HCT116 (cell line): ENCODE results near the gene AKAP9. TPM values are rescaled to one million over a fixed set of nuclear protein-coding genes. Genes with fewer than 3 reads are reported as not detected.

ENCODE experiments used
- ATAC-seq: fragments of 200-7000 bp; cut with Tn5 transposase; 2 replicates; pipeline ENCODE4 v1.9.1; 2020; ENCODE audit warnings: mild to moderate bottlenecking, moderate library complexity
- BruUV-seq: library from RNA; stranded (reverse); fragments of 400-500 nt; replicated peaks from 2 replicates; lab custom pipeline; 2021; lab: Mats Ljungman, UMichigan
- CTCF ChIA-PET: fragments of 300-600 bp; sonication (Branson Sonifier 250); formaldehyde crosslinking; loops from one replicate; lab custom pipeline; 2021; ENCODE audit warnings: antibody characterized with exemption; lab: Charles Lee
- POLR2A ChIA-PET: fragments of 300-600, 350-600 bp; sonication (Branson Sonifier 250); formaldehyde crosslinking; loops from one replicate; lab custom pipeline; 2021; ENCODE audit warnings: antibody characterized with exemption; lab: Charles Lee
- RAD21 ChIA-PET, 2 experiments: fragments of 300-600 bp; sonication (Branson Sonifier 250); formaldehyde crosslinking; loops; one replicate each; lab custom pipeline; 2023; ENCODE audit warnings: low total read pairs in 2 of 2; ENCODE audit not compliant: uncharacterized antibody in 2 of 2, unreplicated experiment in 2 of 2, low non-redundant PET in 1 of 2; lab: Charles Lee
- DNase-seq: peaks from one replicate; pipeline ENCODE4 v3.0.0-alpha.2; 2010; ENCODE audit warnings: low read depth, low spot score
- H2AFZ ChIP-seq: fragments of 200-600 bp; shearing (Covaris generic), sonication (generic); 2 replicates; pipeline ENCODE4 v1.6.1; 2017; ENCODE audit warnings: low read depth, mixed run types, mixed read lengths, antibody characterized with exemption, low read length; ENCODE audit not compliant: poor library complexity, severe bottlenecking
- H3K27ac ChIP-seq: 2 replicates; pipeline ENCODE4 v1.5.1; 2012; ENCODE audit warnings: low read depth, low read length
- H3K27me3 ChIP-seq: fragments of 200-600 bp; sonication (generic); 2 replicates; pipeline ENCODE4 v1.6.1; 2016; ENCODE audit warnings: mixed run types, low read length, mixed read lengths; ENCODE audit not compliant: insufficient read depth
- H3K36me3 ChIP-seq, 2 experiments: fragments of 200-500 bp in 1 of 2; fragments of 200-600 bp in 1 of 2; sonication (Bioruptor generic) in 1 of 2; sonication (generic) in 1 of 2; 2 replicates each; pipeline versions ENCODE4 v1.5.1 to v1.6.1; 2014 to 2016; ENCODE audit warnings: low read length in 2 of 2, inconsistent platforms in 1 of 2, mixed read lengths in 1 of 2, mixed run types in 1 of 2; ENCODE audit not compliant: insufficient read depth in 2 of 2, control insufficient read depth in 1 of 2
- H3K4me1 ChIP-seq, 2 experiments: fragments of 200-600 bp in 1 of 2; sonication (generic) in 1 of 2; 2 replicates each; pipeline versions ENCODE4 v1.5.1 to v1.6.1; 2012 to 2017; ENCODE audit warnings: low read length in 2 of 2, inconsistent platforms in 1 of 2, mild to moderate bottlenecking in 1 of 2, mixed read lengths in 1 of 2, mixed run types in 1 of 2, moderate library complexity in 1 of 2; ENCODE audit not compliant: insufficient read depth in 2 of 2, control insufficient read depth in 1 of 2
- H3K4me2 ChIP-seq: fragments of 200-600 bp; sonication (generic); 2 replicates; pipeline ENCODE4 v1.6.1; 2017; ENCODE audit warnings: mixed run types, low read length, mixed read lengths
- H3K4me3 ChIP-seq, 2 experiments: fragments of 200-600 bp in 1 of 2; sonication (generic) in 1 of 2; replicated peaks in 1 of 2; 2 replicates each; pipeline ENCODE4 v1.5.1; 2011 to 2016; ENCODE audit warnings: low read length in 2 of 2, control low read depth in 1 of 2, low read depth in 1 of 2, mild to moderate bottlenecking in 1 of 2, mixed read lengths in 1 of 2, mixed run types in 1 of 2
- H3K79me2 ChIP-seq: fragments of 200-600 bp; sonication (generic); 2 replicates; pipeline ENCODE4 v1.6.1; 2017; ENCODE audit warnings: mild to moderate bottlenecking, mixed run types, low read length, moderate library complexity, mixed read lengths; ENCODE audit not compliant: insufficient read depth
- H3K9ac ChIP-seq: fragments of 200-600 bp; sonication (generic); 2 replicates; pipeline ENCODE4 v1.6.1; 2016; ENCODE audit warnings: low read length, mixed read lengths
- H3K9me2 ChIP-seq: fragments of 200-600 bp; sonication (generic), shearing (Covaris generic); 2 replicates; pipeline ENCODE4 v1.6.1; 2017; ENCODE audit warnings: mixed run types, mild to moderate bottlenecking, moderate library complexity; ENCODE audit not compliant: insufficient read depth
- H3K9me3 ChIP-seq, 2 experiments: fragments of 200-500 bp in 1 of 2; fragments of 200-600 bp in 1 of 2; sonication (Bioruptor generic) in 1 of 2; sonication (generic) in 1 of 2; 2 replicates each; pipeline ENCODE4 v1.6.1; 2014 to 2017; ENCODE audit warnings: low read length in 2 of 2, mixed read lengths in 2 of 2, inconsistent platforms in 1 of 2, low read depth in 1 of 2, mild to moderate bottlenecking in 1 of 2, mixed run types in 1 of 2, moderate library complexity in 1 of 2; ENCODE audit not compliant: control insufficient read depth in 1 of 2, insufficient read depth in 1 of 2
- H4K20me1 ChIP-seq: fragments of 200-600 bp; sonication (generic), shearing (Covaris generic); 2 replicates; pipeline ENCODE4 v1.6.1; 2017; ENCODE audit warnings: mixed run types, mild to moderate bottlenecking, moderate library complexity; ENCODE audit not compliant: insufficient read depth
- ELF1 ChIP-seq: IDR thresholded peaks from 2 replicates; pipeline ENCODE4 v1.6.1; 2012; ENCODE audit warnings: low read depth, borderline replicate concordance
- EZH2phosphoT487 ChIP-seq: fragments of 200-600 bp; IDR thresholded peaks from 2 replicates; pipeline ENCODE4 v1.6.1; 2018; ENCODE audit warnings: antibody characterized with exemption, borderline replicate concordance
- SP1 ChIP-seq: IDR thresholded peaks from 2 replicates; pipeline ENCODE4 v1.6.1; 2012; ENCODE audit warnings: low read depth
- ZFX ChIP-seq: fragments of 450-650 bp; IDR thresholded peaks from 2 replicates; pipeline ENCODE4 v1.6.1; 2017
- ZNF274 ChIP-seq: fragments of 200-500 bp; sonication (Bioruptor generic); IDR thresholded peaks from 2 replicates; pipeline ENCODE4 v1.6.1; 2014; ENCODE audit warnings: mild to moderate bottlenecking, low read depth, low read length, inconsistent platforms
- intact Hi-C: fragments of 100-400 bp; cut with micrococcal nuclease; formaldehyde crosslinking; loops from 2 replicates; pipeline ENCODE4 v1.10.0; 2022
- total RNA-seq: library from RNA; stranded (reverse); gene quantifications from one replicate; pipeline ENCODE4 v1.2.1, GENCODE V29; 2021; ENCODE audit not compliant: unreplicated experiment
- TF ChIP-seq, protein P1 (sequence below): IDR thresholded peaks from 2 replicates; pipeline ENCODE4 v1.6.1; 2012; ENCODE audit warnings: low read depth
- TF ChIP-seq, protein P2 (sequence below): IDR thresholded peaks from 2 replicates; pipeline ENCODE4 v1.6.1; 2011; ENCODE audit warnings: mild to moderate bottlenecking, low read length, moderate library complexity; ENCODE audit not compliant: insufficient replicate concordance; ENCODE audit errors: extremely low read depth
- TF ChIP-seq, protein P3 (sequence below): IDR thresholded peaks from 2 replicates; pipeline ENCODE4 v1.6.1; 2012

Gene AKAP9
- total RNA-seq, 1 experiment from 2014 or later: 32.6 TPM

DNA sequence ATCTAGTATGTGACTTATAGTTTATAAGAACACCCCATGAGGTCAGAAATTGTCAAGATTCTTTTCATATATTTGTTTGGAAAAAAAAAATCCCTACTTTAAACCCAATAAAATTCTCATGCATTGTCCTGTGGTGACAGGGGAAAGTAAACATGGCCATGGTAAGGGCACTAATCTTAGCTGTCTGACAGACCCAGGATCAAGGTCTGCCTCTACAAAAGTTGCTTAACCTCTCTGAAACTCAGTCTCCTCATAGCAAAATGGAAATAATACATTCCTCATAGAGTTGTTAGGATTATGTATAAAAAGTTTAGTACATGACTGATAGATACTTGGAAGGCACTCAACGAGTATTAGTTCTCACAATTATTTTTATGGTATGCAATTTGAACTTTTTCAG is 22.3 kb upstream of the AKAP9 start (continued):
- TF ChIP-seq, protein P1, sequence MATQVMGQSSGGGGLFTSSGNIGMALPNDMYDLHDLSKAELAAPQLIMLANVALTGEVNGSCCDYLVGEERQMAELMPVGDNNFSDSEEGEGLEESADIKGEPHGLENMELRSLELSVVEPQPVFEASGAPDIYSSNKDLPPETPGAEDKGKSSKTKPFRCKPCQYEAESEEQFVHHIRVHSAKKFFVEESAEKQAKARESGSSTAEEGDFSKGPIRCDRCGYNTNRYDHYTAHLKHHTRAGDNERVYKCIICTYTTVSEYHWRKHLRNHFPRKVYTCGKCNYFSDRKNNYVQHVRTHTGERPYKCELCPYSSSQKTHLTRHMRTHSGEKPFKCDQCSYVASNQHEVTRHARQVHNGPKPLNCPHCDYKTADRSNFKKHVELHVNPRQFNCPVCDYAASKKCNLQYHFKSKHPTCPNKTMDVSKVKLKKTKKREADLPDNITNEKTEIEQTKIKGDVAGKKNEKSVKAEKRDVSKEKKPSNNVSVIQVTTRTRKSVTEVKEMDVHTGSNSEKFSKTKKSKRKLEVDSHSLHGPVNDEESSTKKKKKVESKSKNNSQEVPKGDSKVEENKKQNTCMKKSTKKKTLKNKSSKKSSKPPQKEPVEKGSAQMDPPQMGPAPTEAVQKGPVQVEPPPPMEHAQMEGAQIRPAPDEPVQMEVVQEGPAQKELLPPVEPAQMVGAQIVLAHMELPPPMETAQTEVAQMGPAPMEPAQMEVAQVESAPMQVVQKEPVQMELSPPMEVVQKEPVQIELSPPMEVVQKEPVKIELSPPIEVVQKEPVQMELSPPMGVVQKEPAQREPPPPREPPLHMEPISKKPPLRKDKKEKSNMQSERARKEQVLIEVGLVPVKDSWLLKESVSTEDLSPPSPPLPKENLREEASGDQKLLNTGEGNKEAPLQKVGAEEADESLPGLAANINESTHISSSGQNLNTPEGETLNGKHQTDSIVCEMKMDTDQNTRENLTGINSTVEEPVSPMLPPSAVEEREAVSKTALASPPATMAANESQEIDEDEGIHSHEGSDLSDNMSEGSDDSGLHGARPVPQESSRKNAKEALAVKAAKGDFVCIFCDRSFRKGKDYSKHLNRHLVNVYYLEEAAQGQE: no peak
- TF ChIP-seq SP1 (no peak), ZNF274 (no peak), EZH2phosphoT487 (no peak), ZFX (no peak)
- TF ChIP-seq, protein P2, sequence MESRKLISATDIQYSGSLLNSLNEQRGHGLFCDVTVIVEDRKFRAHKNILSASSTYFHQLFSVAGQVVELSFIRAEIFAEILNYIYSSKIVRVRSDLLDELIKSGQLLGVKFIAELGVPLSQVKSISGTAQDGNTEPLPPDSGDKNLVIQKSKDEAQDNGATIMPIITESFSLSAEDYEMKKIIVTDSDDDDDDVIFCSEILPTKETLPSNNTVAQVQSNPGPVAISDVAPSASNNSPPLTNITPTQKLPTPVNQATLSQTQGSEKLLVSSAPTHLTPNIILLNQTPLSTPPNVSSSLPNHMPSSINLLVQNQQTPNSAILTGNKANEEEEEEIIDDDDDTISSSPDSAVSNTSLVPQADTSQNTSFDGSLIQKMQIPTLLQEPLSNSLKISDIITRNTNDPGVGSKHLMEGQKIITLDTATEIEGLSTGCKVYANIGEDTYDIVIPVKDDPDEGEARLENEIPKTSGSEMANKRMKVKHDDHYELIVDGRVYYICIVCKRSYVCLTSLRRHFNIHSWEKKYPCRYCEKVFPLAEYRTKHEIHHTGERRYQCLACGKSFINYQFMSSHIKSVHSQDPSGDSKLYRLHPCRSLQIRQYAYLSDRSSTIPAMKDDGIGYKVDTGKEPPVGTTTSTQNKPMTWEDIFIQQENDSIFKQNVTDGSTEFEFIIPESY: no peak
- TF ChIP-seq, all 23 proteins: peak for 0

DNA sequence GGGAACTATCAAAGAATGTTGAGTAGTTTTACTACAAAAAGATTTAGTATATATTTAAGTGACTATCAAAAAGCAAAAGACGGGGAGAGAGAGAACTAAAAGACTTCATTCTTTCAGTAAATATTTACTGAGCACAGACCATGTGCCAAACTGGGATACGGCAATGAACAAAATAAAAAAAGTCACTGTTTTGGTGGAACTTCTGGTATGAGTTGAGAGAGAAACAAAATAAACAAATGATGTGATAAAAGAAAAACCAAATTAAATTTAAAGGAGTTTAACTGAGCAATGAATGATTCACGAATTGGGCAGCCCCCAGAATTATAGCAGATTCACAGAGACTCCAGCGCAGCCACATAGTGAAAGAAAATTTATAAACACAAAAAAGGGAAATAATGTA is 17.8 kb upstream of the AKAP9 start:
- Histone ChIP-seq H3K36me3 (no peaks in the 10 kb centered on the region), H4K20me1 (no peaks in the 10 kb centered on the region), H3K9me2 (peaks cover 4% of the 10 kb centered on the region; the same call in 1 of the 2 replicates), H3K4me3 (no peak overlapping the region)
- no TSS peak for BruUV-seq
- intact Hi-C loops: no loop called here
- no peak for DNase-seq
- TF ChIP-seq ELF1: no peak
- TF ChIP-seq, protein P3, sequence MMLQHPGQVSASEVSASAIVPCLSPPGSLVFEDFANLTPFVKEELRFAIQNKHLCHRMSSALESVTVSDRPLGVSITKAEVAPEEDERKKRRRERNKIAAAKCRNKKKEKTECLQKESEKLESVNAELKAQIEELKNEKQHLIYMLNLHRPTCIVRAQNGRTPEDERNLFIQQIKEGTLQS: no peak
- TF ChIP-seq, all 23 proteins: peak for 0
- ChIA-PET RAD21 (no interaction called here), POLR2A (no interaction called here), CTCF (no interaction called here)
- Histone ChIP-seq H3K9ac (no peak overlapping the region), H2AFZ (no peak overlapping the region), H3K79me2 (no peaks in the 10 kb centered on the region), H3K9me3 (no peaks in the 10 kb centered on the region), H3K4me2 (no peak overlapping the region), H3K4me1 (no peaks in the 10 kb centered on the region), H3K27ac (no peak overlapping the region), H3K27me3 (no peaks in the 10 kb centered on the region)
- ATAC-seq: no peak
